ENCODE data around the gene TBX10.

Gene TBX10

DNA sequence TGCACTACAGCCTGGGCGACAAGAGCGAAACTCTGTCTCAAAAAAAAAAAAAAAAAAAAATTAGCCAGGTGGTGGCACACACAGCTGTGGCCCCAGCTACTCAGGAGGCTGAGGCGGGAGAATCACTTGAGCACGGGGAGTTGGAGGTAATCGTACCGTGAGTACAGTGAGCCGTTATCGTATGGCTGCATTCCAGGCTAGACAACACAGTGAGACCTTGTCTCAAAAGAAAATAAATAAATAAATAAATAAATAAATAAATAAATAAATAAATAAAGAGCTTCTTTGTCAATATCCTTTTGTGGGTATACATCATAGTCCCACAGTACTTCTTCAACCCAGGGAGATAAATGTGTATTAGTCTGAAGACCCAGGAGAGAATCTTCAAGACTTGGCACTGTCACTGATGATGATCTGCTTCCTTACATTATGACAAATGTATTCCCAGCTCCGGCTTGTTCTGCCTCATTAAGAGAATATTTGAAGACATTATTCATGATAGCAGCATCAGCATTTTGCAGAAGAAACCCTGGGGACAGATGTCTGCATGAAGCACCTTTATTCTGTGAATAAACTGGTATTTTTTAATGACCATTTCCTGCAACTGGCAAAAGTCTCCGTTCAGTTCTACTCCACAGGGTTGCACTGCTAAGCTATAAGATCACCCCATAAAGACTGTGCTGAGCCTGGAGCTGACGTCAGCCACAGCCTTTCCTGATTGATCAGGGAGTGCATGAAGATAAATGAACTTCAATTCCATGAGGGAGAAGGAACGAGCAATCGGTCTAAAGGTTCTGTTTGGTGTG lies 12.6 kb upstream of the TBX10 start:
- TF ChIP-seq GATA3 (IDR thresholded peaks at IDR 0.05; ENCODE audit: low read depth, low read length) (no peak), GATA2 (IDR thresholded peaks at IDR 0.05; ENCODE audit: low read depth, low read length) (no peak)

DNA sequence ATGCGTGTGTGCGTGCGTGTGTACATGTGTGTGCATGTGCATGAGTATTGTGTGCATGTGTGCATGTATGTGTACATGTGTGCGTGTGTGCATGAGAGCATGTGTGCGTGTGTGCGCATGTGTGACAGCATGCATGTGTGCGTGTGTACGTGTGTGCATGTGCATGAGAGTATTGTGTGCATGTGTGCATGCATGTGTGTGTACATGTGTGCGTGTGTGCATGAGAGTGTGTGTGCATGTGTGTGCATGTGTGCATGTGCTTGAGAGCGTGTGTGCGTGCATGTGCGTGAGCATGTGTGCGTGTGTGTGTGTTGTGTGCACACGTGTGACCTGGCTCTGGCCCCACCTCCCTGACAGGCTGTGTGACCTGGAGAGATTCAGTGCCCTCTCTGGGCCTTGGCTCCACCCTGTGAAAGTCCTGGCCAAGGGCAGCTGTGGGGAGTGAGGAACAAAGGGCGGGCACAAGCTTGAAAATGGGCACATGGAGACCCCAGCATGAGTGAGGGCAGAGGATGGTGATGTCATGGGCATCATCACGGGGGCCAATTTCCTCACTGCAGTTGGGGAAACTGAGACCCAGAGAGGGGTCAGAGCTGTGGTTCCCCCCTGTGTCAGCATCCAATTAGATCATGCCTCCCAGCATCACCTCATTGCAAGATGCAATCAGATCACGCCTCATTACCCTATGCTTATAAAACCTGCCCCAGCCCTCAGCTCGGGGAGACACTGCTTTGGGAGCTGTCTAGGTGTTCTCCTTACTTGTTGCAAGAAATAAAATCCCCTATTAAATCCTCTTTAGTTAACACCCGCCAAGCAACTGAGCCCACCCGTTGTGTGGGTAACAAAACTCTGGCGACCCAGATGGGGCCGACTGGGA lies 10.3 kb upstream of the TBX10 start:
- no peak for TF ChIP-seq GATA3 (IDR thresholded peaks at IDR 0.05; ENCODE audit: low read depth, low read length)
- no peak for TF ChIP-seq GATA2 (IDR thresholded peaks at IDR 0.05; ENCODE audit: low read depth, low read length)

DNA sequence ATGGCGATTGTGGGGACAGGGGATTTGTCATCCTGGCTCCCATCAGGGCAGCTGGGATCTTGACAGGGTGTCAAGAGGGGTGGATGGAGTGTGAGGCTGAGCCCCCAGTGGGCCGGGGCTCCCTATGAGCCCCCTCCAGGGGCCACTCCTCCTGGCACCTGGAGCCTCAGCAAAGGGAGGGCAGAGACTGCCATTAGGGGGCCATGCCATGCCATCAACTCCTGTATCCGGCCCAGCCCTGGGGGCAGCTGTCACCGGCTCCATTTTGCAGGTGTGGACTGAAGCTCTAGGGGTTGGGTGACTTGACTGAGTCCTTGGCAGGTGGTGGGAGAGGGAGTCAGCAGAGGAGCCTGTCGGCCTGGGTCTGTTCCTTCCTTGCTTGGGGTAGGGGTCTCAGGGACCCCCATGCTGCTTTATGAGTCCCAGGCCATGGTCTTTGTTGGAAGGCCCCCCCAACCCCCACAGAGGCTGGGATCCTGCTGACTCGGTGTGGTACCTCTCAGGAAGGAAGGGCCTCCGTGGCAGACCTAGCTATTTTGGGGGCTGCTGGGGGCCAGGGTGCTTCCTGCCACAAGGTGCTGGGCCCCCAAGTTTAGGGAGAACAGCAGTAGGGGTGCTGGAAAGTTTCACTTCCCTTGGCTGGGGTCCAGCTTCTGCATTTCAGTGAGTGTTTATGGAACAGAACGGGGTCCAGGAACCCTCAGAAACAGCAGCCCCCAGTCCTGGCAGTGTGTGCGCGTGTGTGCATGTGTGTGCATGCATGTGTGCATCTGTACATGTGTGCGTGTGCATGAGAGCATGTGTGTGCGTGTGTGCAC lies 9.4 kb upstream of the TBX10 start:
- TF ChIP-seq GATA3 (IDR thresholded peaks at IDR 0.05; ENCODE audit: low read depth, low read length) (no peak), GATA2 (IDR thresholded peaks at IDR 0.05; ENCODE audit: low read depth, low read length) (no peak)

DNA sequence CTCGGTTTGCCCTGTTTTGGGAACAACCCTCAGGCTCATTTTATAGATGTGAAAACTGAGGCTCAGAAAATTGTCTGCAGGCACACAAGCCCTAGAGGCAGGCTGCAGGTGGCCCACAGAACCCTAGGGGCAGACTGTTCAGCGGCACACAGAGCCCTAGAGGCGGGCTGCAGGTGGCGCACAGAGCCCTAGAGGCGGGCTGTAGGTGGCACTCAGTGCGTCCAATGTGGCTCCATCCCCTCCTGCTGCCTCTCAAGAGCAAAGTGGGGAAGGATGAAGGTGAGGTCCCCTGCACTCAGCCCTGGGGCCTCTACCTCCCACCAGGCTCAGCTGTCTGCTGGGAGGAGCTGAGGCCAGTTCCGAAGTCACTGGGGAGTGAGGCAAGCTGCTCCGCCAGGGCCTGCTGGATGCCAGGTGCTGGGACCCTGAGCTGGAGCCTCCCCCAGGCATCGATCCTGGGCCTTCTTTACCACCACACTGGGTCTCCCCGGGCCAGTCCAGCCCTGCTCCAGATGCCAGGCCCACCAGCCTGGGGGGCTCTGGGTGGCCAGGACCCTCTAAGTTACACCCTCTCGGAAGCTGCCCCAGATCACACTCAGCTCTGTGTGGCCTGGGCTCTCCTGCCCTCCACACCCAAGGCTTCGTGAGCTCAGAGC lies 8.7 kb upstream of the TBX10 start:
- no peak for TF ChIP-seq GATA2 (IDR thresholded peaks at IDR 0.05; ENCODE audit: low read depth, low read length)

DNA sequence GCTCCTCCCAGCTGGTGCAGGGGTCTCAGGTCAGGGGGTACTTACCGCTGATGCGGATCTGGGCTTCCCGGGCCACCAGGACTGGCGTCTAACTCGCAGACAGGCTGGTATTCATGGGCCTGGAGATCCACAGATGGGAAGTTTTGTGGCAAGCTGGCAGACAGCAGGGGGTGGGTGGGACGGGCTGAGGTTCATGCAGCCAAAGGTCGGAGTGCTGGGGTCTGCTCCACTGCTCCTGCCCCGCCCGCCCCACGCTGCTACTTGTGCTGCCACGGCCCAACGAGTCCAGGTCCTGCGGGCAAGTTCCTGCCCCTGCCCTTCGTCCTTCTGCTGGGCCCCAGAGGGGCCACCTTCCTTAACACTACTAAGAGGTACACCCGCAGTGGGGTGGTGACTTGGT lies 7.9 kb upstream of the TBX10 start:
- TF ChIP-seq GATA2 (IDR thresholded peaks at IDR 0.05; ENCODE audit: low read depth, low read length), result no peak
- no peak for TF ChIP-seq GATA3 (IDR thresholded peaks at IDR 0.05; ENCODE audit: low read depth, low read length)

DNA sequence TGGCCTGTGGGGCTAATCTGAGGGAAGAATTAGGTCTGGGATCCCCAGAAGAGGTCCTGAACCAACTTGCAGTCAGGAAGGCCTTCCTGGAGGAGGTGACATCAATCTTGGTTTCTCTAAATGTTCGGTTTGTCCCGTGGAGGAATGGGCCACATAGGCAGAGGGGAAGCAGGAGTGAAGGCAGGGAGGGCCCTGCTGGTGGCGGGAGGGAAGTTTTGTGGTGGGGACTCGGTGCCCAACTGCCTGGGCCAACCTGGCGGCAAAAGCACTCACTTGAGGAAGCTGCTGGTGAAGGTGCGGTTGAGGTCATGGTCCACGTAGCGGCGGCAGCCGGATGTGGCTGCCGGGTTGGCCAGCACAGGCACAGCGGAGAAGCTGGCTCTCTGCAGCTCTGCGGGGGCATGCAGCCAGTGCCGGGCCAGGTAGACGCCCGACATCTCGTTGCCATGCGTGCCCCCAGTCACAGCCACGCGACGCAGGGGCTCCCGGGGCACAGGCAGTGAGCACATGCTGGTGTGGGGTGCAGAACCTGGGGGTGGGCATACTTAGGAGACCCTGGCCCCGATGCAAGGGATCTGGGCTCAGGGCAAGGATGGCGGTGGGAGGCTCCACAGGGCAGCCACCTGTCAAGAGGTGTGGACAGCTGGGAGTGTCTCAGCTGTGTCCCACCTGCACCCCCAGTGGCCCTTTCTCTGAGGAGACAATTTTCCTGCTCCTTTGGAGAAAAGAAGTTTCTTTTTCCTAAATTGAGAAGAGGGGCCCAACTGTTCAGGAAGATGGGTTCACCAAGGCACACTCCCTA lies 7.2 kb upstream of the TBX10 start:
- TF ChIP-seq GATA2 (IDR thresholded peaks at IDR 0.05; ENCODE audit: low read depth, low read length), result no peak
- no peak for TF ChIP-seq GATA3 (IDR thresholded peaks at IDR 0.05; ENCODE audit: low read depth, low read length)

DNA sequence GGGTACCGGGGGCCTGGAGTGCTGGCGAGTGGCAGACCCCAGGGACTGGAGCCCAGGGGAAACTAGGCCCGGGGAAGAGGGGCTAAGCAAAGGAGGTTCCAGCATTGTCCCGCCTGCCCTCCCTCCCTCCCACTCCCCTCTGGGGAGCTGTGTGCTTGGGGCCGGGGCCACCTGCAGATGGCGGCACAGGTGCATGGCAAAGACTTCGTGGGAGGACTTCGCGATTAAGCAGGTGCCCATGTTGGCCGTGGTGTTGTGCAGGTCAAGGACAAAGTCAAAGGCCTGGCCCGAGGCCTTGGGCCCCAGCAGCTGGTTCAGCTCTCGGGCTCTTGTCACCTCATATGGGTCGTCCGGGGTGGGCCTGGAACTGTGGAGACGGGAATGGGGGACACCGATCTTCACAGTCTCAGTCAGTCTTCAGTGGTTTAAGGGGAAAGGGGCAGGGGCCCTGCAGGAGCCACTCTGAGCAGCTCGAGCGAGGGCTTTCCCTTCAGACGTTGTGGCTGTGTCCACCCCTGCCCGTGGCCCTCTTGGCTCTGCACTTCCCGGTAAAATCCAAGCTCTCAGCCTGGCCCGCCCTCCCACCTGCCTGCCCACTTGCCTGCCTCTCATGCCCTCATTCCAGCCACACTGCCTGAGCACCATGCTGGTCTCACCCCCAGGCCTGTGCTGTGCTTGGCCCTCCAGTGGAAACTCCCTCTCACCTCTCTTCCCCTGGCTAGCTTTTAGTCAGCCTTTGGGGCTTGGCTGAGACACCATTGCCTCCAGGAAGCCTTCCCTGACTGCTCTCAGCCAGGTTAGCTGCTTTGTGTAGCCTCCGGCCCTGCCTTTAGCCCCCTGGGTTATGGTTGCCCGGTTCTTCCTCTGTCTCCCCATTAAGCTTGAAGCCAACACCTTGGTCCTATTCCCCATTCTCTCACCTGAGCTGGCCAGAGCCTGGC lies 6.2 kb upstream of the TBX10 start:
- TF ChIP-seq GATA3 (IDR thresholded peaks at IDR 0.05; ENCODE audit: low read depth, low read length) (no peak), GATA2 (IDR thresholded peaks at IDR 0.05; ENCODE audit: low read depth, low read length) (no peak)

DNA sequence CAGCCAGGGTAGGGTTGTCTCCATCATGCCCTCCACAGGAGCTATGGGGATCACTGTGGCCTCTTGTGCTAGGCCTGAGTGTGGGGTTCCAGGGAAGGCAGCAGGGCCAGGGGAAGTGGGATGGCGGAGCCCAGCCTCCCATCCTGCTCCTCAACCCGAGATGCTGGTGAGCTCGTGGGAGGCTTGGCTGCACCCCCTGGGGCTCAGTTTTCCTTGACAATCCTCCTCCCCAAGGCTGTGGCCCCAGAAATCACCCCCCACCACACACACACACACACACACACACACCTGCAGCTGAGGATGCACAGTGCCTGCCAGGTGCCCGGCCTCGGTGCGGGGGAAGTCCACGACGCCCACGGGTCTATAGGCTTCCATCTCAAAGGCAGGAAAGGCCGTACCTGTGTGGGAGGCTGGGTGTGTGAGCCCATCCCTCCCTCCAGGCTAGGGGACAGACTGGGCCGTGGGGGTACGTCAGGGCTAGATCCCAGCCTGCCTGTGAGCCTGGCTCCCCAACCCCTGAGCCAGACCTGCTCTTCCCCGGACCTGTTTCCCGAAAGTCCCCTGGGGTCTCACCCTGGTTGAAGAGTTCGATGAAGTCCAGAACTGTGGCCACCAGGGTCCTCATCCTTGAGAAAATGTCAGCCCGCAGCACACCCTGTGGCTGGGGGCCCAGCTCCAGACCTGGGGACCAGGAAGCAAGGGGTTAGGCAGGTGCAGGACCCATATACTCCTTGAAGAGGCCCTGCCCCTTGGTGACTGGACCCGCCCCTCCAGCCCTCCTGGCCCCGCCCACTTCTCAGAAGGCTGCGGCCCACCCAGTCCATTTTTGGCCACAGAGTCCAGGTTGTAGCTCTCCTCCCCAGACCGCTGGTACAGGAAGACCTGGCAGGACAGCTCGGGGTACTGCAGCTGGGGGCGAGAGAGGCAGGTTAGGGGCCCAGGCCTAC lies 5.2 kb upstream of the TBX10 start:
- no peak for TF ChIP-seq GATA2 (IDR thresholded peaks at IDR 0.05; ENCODE audit: low read depth, low read length)
- no peak for TF ChIP-seq GATA3 (IDR thresholded peaks at IDR 0.05; ENCODE audit: low read depth, low read length)

DNA sequence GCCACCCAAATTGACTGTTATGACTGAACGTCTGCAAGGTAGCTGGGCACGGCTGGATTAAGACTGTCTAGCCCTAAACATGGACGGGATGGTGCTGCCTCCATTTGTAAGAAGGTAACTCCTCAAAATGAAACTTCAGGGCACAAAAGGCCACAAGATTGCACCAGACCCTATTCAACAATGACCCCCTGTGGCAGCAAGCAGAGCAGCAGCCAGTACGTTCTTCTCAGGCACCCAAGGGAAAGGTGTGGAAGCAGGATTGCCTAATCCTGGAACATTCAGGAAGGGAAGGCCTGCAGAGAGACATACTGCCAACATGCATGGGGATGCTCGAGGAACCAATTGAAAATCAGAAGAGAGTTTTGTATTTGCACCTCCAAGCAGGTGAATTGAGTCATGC lies 4.5 kb upstream of the TBX10 start:
- no peak for TF ChIP-seq GATA2 (IDR thresholded peaks at IDR 0.05; ENCODE audit: low read depth, low read length)
- no peak for TF ChIP-seq GATA3 (IDR thresholded peaks at IDR 0.05; ENCODE audit: low read depth, low read length)

DNA sequence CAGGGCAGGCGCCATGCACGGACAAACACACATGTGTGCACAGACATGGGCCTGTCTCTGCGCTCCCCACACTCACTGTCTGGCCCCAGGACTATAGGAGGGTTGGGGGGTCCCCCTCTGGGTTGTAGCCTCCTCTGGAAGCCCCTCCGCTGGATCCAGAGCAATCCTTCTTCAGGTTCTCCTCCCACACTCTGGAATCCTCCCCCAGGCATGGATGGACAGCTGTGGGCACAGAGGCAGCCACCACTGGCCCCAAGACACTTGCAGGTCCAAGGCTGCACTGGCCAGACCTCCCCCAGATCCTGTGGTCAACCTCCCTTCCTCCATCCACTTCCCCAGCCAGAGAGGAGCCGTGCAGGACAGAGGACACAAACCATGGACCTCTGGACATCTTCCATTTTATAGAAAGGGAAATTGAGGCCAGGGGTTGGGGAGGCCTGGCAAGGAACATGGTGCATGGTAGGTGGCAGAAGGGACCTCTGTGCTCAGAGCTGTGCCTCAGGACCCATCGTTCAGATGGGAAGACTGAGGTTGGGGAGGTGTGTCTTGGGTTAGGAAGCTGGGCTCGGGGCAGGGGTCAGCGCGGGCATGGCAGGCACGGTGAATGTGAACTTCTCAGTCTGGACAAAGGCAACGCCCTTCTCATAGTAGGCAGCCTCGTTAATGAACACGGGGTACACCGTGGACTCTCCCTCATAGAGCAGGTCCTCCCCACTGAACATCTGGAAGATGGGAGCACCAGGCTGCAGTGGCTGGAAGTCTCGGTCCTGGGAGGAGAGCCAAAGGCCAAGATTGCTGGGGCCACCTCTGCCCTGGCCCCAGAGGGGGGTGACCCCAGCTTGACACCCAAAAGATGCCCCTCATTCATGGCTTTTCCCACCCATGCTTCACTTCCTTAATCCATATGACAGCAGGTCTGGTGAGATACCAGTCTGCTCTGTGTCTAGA lies 2.9 kb upstream of the TBX10 start:
- TF ChIP-seq GATA3 (IDR thresholded peaks at IDR 0.05; ENCODE audit: low read depth, low read length) (no peak), GATA2 (IDR thresholded peaks at IDR 0.05; ENCODE audit: low read depth, low read length) (no peak)
